A673 (cell line): Measurements from ENCODE around the gene NCKAP5.

Experiments used
- CTCF ChIP-seq: fragments of 300-800, 200-600 bp; sonication (generic); conservative IDR thresholded peaks from 2 replicates; pipeline ENCODE4 v1.5.1; 2017; ENCODE audit warnings: low read depth, mild to moderate bottlenecking, antibody characterized with exemption, low read length, moderate library complexity, mixed read lengths
- EZH2 ChIP-seq: fragments of 200-600 bp; sonication (generic); IDR thresholded peaks from 2 replicates; pipeline ENCODE4 v1.6.1; 2017; ENCODE audit warnings: borderline replicate concordance, low read depth, mild to moderate bottlenecking, mixed read lengths, antibody characterized with exemption, low read length; ENCODE audit not compliant: poor library complexity, severe bottlenecking

DNA sequence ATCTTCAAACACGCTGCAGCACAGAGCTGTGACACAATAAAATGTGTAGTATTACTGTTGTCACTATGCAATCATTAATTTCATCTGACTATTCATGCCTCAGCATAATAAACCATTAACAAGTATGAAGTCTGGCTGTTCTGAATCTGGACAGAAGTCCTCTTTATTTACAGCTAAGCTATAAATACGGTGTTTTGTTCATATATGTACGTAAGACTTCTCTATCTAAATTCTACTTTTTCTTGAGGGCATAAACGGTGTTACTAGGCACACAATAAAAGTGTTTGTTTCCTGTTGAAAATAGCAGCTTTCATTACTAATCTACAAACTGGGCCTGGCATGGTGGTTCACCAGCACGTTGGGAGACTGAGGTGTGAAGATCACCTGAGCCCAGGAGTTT lies 443.8 kb downstream of the NCKAP5 start:
- TF ChIP-seq CTCF (no peak), EZH2 (no peak)
